H9 (cell line): ENCODE data around the gene ZNF738. TPM values are rescaled to one million over a fixed set of nuclear protein-coding genes. Genes with fewer than 3 reads are reported as not detected.
"Not testable (repeated sequence)": the region's sequence is repeated elsewhere in the genome, so short reads cannot be mapped to it uniquely, and the experiment has no call there.

Source experiments
- DNase-seq: peaks from one replicate; pipeline ENCODE4 v3.0.0-alpha.2; 2017
- H2AFZ ChIP-seq: one replicate; pipeline ENCODE4 v1.6.1; 2013; ENCODE audit warnings: mild to moderate bottlenecking, low read length, control low read depth, moderate library complexity
- H2AK5ac ChIP-seq: 2 replicates; pipeline ENCODE4 v1.6.1; 2013; ENCODE audit warnings: low read length, control low read depth, mixed read lengths; ENCODE audit not compliant: insufficient read length
- H2BK120ac ChIP-seq: one replicate; pipeline ENCODE4 v1.6.1; 2013; ENCODE audit warnings: low read depth, mild to moderate bottlenecking, low read length, control low read depth, inconsistent platforms; ENCODE audit not compliant: poor library complexity, severe bottlenecking
- H2BK12ac ChIP-seq: 2 replicates; pipeline ENCODE4 v1.6.1; 2013; ENCODE audit warnings: low read length, control low read depth, mixed read lengths, low read depth; ENCODE audit not compliant: insufficient read length
- H2BK15ac ChIP-seq: 2 replicates; pipeline ENCODE4 v1.6.1; 2013; ENCODE audit warnings: low read depth, low read length, control low read depth
- H2BK20ac ChIP-seq: one replicate; pipeline ENCODE4 v1.6.1; 2013; ENCODE audit warnings: low read depth, mild to moderate bottlenecking, low read length, control low read depth, inconsistent platforms; ENCODE audit not compliant: poor library complexity, severe bottlenecking
- H2BK5ac ChIP-seq: 2 replicates; pipeline ENCODE4 v1.6.1; 2013; ENCODE audit warnings: low read length, control low read depth, mixed read lengths; ENCODE audit not compliant: insufficient read length
- H3K14ac ChIP-seq: 2 replicates; pipeline ENCODE4 v1.6.1; 2013; ENCODE audit warnings: low read length, control low read depth; ENCODE audit not compliant: insufficient read depth
- H3K18ac ChIP-seq: 2 replicates; pipeline ENCODE4 v1.6.1; 2013; ENCODE audit warnings: low read depth, mild to moderate bottlenecking, mixed read lengths, low read length, control low read depth; ENCODE audit not compliant: insufficient read length
- H3K23ac ChIP-seq: 2 replicates; pipeline ENCODE4 v1.6.1; 2013; ENCODE audit warnings: low read length, control low read depth, mixed read lengths, low read depth; ENCODE audit not compliant: insufficient read length
- H3K23me2 ChIP-seq: 2 replicates; pipeline ENCODE4 v1.6.1; 2013; ENCODE audit warnings: low read depth, mild to moderate bottlenecking, mixed read lengths, low read length, control low read depth; ENCODE audit not compliant: insufficient read length, poor library complexity, severe bottlenecking
- H3K27ac ChIP-seq: 2 replicates; pipeline ENCODE4 v1.5.1; 2013; ENCODE audit warnings: low read length, control low read depth, mixed read lengths, low read depth; ENCODE audit not compliant: insufficient read length
- H3K27me3 ChIP-seq: 2 replicates; pipeline ENCODE4 v1.6.1; 2013; ENCODE audit warnings: low read length, control low read depth, inconsistent platforms; ENCODE audit not compliant: insufficient read depth
- H3K4ac ChIP-seq: 2 replicates; pipeline ENCODE4 v1.6.1; 2013; ENCODE audit warnings: low read depth, mild to moderate bottlenecking, control low read depth, inconsistent platforms, low read length, moderate library complexity
- H3K4me1 ChIP-seq: 2 replicates; pipeline ENCODE4 v1.6.1; 2013; ENCODE audit warnings: low read length, control low read depth, inconsistent platforms; ENCODE audit not compliant: insufficient read depth
- H3K4me2 ChIP-seq: 2 replicates; pipeline ENCODE4 v1.6.1; 2013; ENCODE audit warnings: low read length, control low read depth, mixed read lengths; ENCODE audit not compliant: insufficient read length, insufficient read depth
- H3K56ac ChIP-seq: 2 replicates; pipeline ENCODE4 v1.6.1; 2013; ENCODE audit warnings: low read depth, mild to moderate bottlenecking, mixed read lengths, low read length, control low read depth; ENCODE audit not compliant: insufficient read length
- H3K79me1 ChIP-seq: 2 replicates; pipeline ENCODE4 v1.6.1; 2013; ENCODE audit warnings: low read depth, mild to moderate bottlenecking, moderate library complexity, low read length, control low read depth, inconsistent platforms; ENCODE audit not compliant: insufficient read depth, poor library complexity, severe bottlenecking
- H3K79me2 ChIP-seq: 2 replicates; pipeline ENCODE4 v1.6.1; 2013; ENCODE audit warnings: low read length, control low read depth, inconsistent platforms; ENCODE audit not compliant: insufficient read depth
- H3K9ac ChIP-seq: 2 replicates; pipeline ENCODE4 v1.6.1; 2013; ENCODE audit warnings: low read length, control low read depth, mixed read lengths; ENCODE audit not compliant: insufficient read length; ENCODE audit errors: extremely low read depth
- H3K9me3 ChIP-seq: one replicate; pipeline ENCODE4 v1.6.1; 2013; ENCODE audit warnings: low read depth, low read length, inconsistent platforms; ENCODE audit not compliant: control insufficient read depth
- H3T11ph ChIP-seq: one replicate; pipeline ENCODE4 v1.6.1; 2013; ENCODE audit warnings: mild to moderate bottlenecking, low read length, control low read depth, inconsistent platforms
- H4K20me1 ChIP-seq: one replicate; pipeline ENCODE4 v1.6.1; 2013; ENCODE audit not compliant: control insufficient read depth, insufficient read length, insufficient read depth
- H4K5ac ChIP-seq: 2 replicates; pipeline ENCODE4 v1.6.1; 2013; ENCODE audit warnings: low read depth, mild to moderate bottlenecking, mixed read lengths, low read length, control low read depth; ENCODE audit not compliant: insufficient read length
- H4K8ac ChIP-seq: replicated peaks from 2 replicates; pipeline ENCODE4 v1.6.1; 2013; ENCODE audit warnings: low read length, control low read depth, mixed read lengths, low read depth; ENCODE audit not compliant: insufficient read length
- H4K91ac ChIP-seq: 2 replicates; pipeline ENCODE4 v1.6.1; 2013; ENCODE audit warnings: low read depth, mild to moderate bottlenecking, moderate library complexity, mixed read lengths, low read length, control low read depth; ENCODE audit not compliant: insufficient read length
- H3K27ac Mint-ChIP-seq, 3 experiments: 2 replicates in 2 of 3; 3 replicates in 1 of 3; pipeline ENCODE4 v1.8.0; 2020 to 2021; ENCODE audit warnings: mixed read lengths in 3 of 3, mild to moderate bottlenecking in 1 of 3, moderate library complexity in 1 of 3
- H3K27me3 Mint-ChIP-seq: 2 replicates; pipeline ENCODE4 v1.8.0; 2021; ENCODE audit warnings: low read depth, mild to moderate bottlenecking, moderate library complexity, mixed read lengths
- H3K36me3 Mint-ChIP-seq, 3 experiments: 2 replicates in 2 of 3; 3 replicates in 1 of 3; pipeline ENCODE4 v1.8.0; 2020 to 2021; ENCODE audit warnings: low read depth in 3 of 3, mixed read lengths in 3 of 3; ENCODE audit not compliant: insufficient read depth in 1 of 3
- H3K4me1 Mint-ChIP-seq, 2 experiments: 2 replicates each; pipeline ENCODE4 v1.8.0; 2020; ENCODE audit warnings: mixed read lengths in 2 of 2
- H3K4me3 Mint-ChIP-seq, 2 experiments: 2 replicates in 1 of 2; 3 replicates in 1 of 2; pipeline ENCODE4 v1.8.0; 2020 to 2021; ENCODE audit warnings: mild to moderate bottlenecking in 2 of 2, mixed read lengths in 2 of 2, moderate library complexity in 1 of 2
- H3K9me3 Mint-ChIP-seq, 2 experiments: 2 replicates in 1 of 2; 3 replicates in 1 of 2; pipeline ENCODE4 v1.8.0; 2020; ENCODE audit warnings: mild to moderate bottlenecking in 2 of 2, mixed read lengths in 2 of 2, moderate library complexity in 1 of 2
- CTCF ChIP-seq: fragments of 200-600 bp; sonication (generic); conservative IDR thresholded peaks from 3 replicates; pipeline ENCODE4 v1.8.0; 2021; ENCODE audit warnings: antibody characterized with exemption, mild to moderate bottlenecking
- WGBS: extraction: QIAGEN DNeasy Blood & Tissue Kit; methylation state at CpG from one replicate; pipeline ENCODE4 v1.1.7; 2013; ENCODE audit warnings: missing lambda C conversion rate, low lambda C conversion rate, mixed read lengths; ENCODE audit not compliant: insufficient read length; ENCODE audit errors: extremely low coverage; 5-methylcytosine and 5-hydroxymethylcytosine counted together
- long read RNA-seq: library from polyadenylated mRNA; unstranded; transcript quantifications from one replicate; pipeline ENCODE4 v2.0.0, GENCODE V29; 2020
- total RNA-seq: library from RNA; stranded (reverse); gene quantifications from 2 replicates; pipeline ENCODE4 v1.2.1, GENCODE V29; 2021

Gene ZNF738
- total RNA-seq, result 63.2 and 63.3 TPM in 2 replicates
- long read RNA-seq, transcript ZNF738-201 (5 exons, 2,442 nt), result major isoform, 136 of 250 reads
- long read RNA-seq, transcript ZNF738-202 (5 exons, 1,142 nt), result minor isoform, 51 of 250 reads
- long read RNA-seq, transcript ZNF738-205 (5 exons, 747 nt), result minor isoform, 7 of 250 reads
- long read RNA-seq, partial matches to known transcripts, result 17 of 250 reads
- long read RNA-seq, other reads (novel, unspliced or antisense), result 38 of 250 reads

- H3K9me3 Mint-ChIP-seq, result peaks cover 0 to 25% of the 10 kb centered on the region in 2 experiments; a peak in 3 of 5 replicates
- Histone ChIP-seq H4K91ac (peak within 1 kb of the TSS; percentile 43), H3K4me2 (peak within 1 kb of the TSS; percentile 58), H3K79me2 (peaks cover 19% of the 10 kb centered on the region; the same call in 1 of the 2 replicates), H3K4ac (peak within 1 kb of the TSS; percentile 29; the same call in 1 of the 2 replicates), H4K5ac (peak within 1 kb of the TSS; percentile 95), H3K9ac (peak within 1 kb of the TSS; percentile 100), H2BK20ac (no peak within 1 kb of the TSS), H2BK15ac (no peak within 1 kb of the TSS), H3K4me1 (no peaks in the 10 kb centered on the region), H3K56ac (peak within 1 kb of the TSS; percentile 93), H2AFZ (no peak within 1 kb of the TSS), H4K20me1 (no peaks in the 10 kb centered on the region), H2AK5ac (peak within 1 kb of the TSS; percentile 35), H3K23me2 (no peaks in the 10 kb centered on the region), H2BK12ac (no peak within 1 kb of the TSS), H2BK5ac (peak within 1 kb of the TSS; percentile 93), H4K8ac (no peak within 1 kb of the TSS), H3K9me3 (no peaks in the 10 kb centered on the region), H3K18ac (peak within 1 kb of the TSS; percentile 99), H3K23ac (no peak within 1 kb of the TSS), H3K14ac (peak within 1 kb of the TSS; percentile 100), H2BK120ac (peak within 1 kb of the TSS; percentile 97), H3T11ph (no peak within 1 kb of the TSS), H3K27ac (peak within 1 kb of the TSS; percentile 88), H3K79me1 (peaks cover 7% of the 10 kb centered on the region), H3K27me3 (no peaks in the 10 kb centered on the region)
- peak; percentile 97 for DNase-seq
- H3K36me3 Mint-ChIP-seq, result peaks cover 36 to 43% (median 39%) of the 10 kb centered on the region in 3 experiments
- WGBS, result no CpG with 5 or more reads among the region's 36 CpGs
- H3K4me1 Mint-ChIP-seq, result peaks cover 15 to 18% of the 10 kb centered on the region in 2 experiments
- TF ChIP-seq CTCF, result no peak
- H3K4me3 Mint-ChIP-seq, result peak within 1 kb of the TSS; percentile 100
- peak within 1 kb of the TSS; percentile 100 for H3K27ac Mint-ChIP-seq
- no peaks in the 10 kb centered on the region; the same call in 1 of the 2 replicates for H3K27me3 Mint-ChIP-seq
Observed at GRCh38 chr19:21358768-21359451, at the start of gene ZNF738. Gene ZNF738, plus strand, starts transcription at chr19:21359000. Its CDS starts 141 bp downstream, at chr19:21359141.

GRCh38 chr19:21312807-21313206 is 46.0 kb upstream of the ZNF738 start:
- H2BK15ac ChIP-seq, H3K14ac ChIP-seq, H3T11ph ChIP-seq, H3K27ac ChIP-seq, H3K9me3 ChIP-seq, H2BK5ac ChIP-seq, H3K18ac ChIP-seq, H3K4ac ChIP-seq, H3K27me3 Mint-ChIP-seq, H3K23ac ChIP-seq, H3K56ac ChIP-seq, H3K4me2 ChIP-seq, H4K20me1 ChIP-seq, H3K4me1 ChIP-seq, H4K8ac ChIP-seq, DNase-seq, H3K79me1 ChIP-seq, H3K23me2 ChIP-seq, H4K91ac ChIP-seq, H2AFZ ChIP-seq, H3K9ac ChIP-seq, H3K4me1 Mint-ChIP-seq, H3K27me3 ChIP-seq, H2BK12ac ChIP-seq, H3K4me3 Mint-ChIP-seq, H2AK5ac ChIP-seq, H2BK20ac ChIP-seq, H4K5ac ChIP-seq, H3K79me2 ChIP-seq, H2BK120ac ChIP-seq, H3K27ac Mint-ChIP-seq, H3K9me3 Mint-ChIP-seq: not testable (repeated sequence)
- no CpG with 5 or more reads among the region's 2 CpGs for WGBS
- H3K36me3 Mint-ChIP-seq, result peaks cover 15 to 16% (median 15%) of the 10 kb centered on the region in 3 experiments; a peak in 6 of 7 replicates
